NT2/D1 (cell line): Measurements from ENCODE around the gene TMEM121.
"Not testable (repeated sequence)": the region's sequence is repeated elsewhere in the genome, so short reads cannot be mapped to it uniquely, and the experiment has no call there.

Experiments
- SUZ12 ChIP-seq: IDR thresholded peaks from 2 replicates; pipeline ENCODE4 v1.6.1; 2011; ENCODE audit not compliant: insufficient read length, insufficient read depth; ENCODE audit errors: extremely low read depth
- ZNF274 ChIP-seq: IDR thresholded peaks from 2 replicates; pipeline ENCODE4 v1.6.1; 2011; ENCODE audit warnings: mild to moderate bottlenecking, low read depth, low read length

DNA sequence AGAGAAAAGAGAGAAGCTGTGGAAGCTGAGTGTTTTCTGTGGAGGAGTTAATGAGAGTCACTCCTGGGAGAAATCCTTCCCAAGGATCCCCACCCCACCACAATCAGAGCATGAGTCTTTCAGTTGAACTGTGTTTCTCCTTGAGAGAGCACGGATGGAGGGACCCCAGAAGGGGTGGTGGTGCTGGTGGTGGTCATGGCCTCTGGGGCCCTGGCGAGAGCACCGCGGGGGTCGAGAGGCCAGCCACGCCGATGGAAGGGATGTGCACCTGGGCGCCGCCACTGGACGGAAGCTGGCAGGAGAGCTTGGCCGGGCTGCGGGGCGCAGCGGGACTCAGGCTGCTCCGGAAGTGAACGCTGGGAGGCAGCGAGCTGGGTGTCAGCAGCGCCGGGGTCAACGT, 20.0 kb downstream of the TMEM121 start:
- TF ChIP-seq SUZ12, ZNF274: not testable (repeated sequence)
